GM21526 (cell line): ENCODE data around the gene GAREM1.
"Not testable (repeated sequence)": the region's sequence is repeated elsewhere in the genome, so short reads cannot be mapped to it uniquely, and the experiment has no call there.

Experiments
- ATAC-seq: cut with Tn5 transposase; IDR thresholded peaks from one replicate; pipeline ENCODE4 v1.9.1; 2021; ENCODE audit warnings: moderate library complexity; ENCODE audit not compliant: unreplicated experiment, low FRiP score

GAREM1 gene

DNA sequence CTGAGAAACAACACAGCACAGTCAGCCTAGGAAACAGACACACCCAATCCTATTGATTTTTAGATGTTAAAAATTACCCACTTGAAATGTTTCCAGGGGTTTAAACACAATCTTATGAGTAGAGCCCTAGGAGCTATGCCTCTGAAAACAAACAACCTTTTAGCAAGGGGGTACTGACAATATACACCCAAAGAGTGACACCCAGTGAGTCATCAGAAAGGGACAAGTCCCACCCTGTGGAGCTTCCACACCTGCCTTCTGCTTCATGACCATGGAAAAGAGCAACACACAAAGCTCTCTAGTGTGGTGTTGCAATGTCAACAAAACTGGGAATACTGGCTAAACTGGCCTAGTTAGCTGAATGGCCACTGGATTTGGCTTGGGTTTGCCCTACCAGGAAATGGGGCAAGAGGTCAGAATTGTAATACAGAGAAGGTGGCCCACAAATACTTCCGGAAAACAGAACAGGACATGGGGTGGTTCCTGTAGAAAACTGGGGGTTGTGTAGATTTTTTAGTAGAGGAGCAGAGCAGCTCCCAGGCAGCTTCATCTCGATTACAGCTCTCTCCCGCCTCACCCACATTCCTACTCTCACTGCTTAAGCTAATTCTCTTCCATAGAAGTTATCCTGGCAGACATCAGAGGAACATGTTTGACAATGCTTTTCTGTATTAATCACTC lies 98.2 kb downstream of the GAREM1 start:
- no peak for ATAC-seq

DNA sequence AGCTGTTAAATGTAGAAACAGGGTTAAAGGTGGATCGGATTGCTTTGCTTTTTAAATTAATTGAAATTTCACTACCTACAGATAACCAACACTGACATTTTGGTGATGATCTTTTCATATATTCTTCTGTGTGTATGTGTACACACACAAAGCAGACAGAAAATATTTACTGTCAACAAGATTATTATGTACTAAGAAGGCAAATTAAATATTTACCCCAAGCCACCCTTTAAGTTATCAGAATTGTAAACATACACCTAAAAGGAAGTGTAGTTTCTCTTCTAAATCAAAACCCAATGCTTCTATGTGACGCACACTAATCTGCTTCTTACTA lies 98.7 kb downstream of the GAREM1 start:
- ATAC-seq = no peak

DNA sequence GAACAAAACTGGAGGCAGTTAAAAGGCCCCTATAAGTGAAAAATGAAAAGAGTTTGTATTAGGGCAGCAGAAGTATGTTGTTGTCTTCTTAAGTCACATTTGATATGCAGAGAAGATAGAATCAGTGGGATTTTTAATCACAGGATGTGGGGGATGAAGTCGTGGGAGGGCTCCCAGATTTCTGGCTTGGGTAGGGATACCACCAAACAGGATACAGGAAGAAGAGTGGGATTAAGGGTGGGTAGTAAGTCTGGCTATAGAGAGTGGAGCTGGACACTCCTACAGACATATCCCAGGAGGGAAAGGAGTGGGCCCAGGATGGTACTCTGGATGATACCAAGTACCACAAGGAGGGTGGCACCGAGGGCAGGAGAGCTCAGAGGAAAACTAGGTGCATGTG lies 99.3 kb downstream of the GAREM1 start:
- ATAC-seq = no peak

DNA sequence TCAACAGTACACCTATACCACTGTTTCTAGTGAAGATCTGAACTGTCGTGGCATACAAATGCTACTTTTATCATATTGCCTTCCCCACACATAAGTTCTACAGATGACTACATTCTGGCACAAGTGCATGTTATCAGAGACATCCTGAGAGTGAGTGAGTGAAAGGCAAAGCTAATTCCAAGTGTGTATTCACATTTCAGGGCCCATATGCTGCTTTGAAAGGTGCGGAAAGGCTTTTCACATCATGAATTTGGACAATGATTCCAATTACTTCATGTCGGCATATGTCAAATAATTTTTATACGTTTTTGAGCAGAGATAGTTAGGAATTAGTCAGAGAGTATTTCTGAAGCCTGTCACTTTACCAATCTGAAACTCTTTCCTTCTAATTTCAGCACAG lies 101.7 kb downstream of the GAREM1 start:
- ATAC-seq = no peak

DNA sequence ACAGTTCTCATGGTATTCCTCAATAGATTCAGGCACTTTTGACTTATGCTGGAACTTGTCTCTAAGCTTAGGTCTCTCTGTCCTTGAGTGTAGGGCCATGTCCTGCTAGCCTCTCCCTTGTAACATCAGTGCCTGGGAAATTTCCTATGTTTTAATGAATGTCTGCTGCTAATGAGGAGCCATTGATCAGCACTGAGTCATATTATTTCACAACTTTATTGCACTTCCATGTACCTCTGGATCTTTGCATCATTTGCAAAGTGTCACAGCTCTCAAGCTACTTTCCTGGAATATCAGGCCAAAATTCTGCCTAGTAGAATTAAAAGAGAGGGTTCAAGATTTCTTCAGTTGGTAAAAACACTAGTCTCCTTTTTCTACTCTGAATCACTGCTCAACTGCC lies 102.5 kb downstream of the GAREM1 start:
- no peak for ATAC-seq

DNA sequence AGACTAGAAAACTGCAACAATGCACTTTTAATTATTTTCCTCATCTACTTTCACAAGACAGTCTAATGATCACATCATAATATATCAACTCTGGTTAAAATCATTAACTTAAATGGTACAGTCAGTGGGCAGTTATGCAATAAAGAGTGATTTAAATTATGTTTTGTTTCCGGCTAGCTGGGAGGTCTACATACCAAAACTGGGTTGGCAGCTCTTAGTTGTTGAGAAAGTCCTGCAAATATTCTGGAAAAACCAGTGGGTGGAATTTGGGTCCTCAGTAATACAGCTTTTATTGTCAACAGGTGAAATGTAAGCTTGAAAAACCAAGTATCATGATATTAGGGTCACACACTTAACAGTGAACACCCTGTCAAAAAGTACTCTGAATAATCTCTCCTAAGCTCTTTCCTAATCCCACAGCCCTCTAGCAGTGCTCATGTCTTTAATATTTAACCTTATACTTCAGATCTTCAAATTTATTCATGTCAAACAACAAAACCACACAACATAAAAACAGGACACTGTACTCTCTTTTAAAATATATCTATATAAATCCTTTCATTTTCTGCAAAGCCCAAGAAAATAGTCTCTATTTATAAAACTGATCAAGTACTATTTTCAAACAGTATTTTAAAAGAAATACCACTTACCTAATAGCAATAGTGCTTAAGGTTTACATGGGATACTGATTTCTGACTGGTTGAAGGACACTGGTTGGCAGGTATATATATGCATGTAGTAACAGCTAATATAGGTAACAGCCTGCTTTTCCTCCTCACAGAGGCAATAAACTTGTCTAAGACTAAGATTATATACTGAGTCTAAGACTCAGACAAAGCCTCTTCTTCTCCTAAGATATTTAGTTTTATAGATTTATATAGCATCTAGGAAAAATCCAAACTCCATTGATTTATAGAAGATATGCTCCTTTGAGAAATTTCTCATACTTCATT lies 103.8 kb downstream of the GAREM1 start:
- no peak for ATAC-seq

DNA sequence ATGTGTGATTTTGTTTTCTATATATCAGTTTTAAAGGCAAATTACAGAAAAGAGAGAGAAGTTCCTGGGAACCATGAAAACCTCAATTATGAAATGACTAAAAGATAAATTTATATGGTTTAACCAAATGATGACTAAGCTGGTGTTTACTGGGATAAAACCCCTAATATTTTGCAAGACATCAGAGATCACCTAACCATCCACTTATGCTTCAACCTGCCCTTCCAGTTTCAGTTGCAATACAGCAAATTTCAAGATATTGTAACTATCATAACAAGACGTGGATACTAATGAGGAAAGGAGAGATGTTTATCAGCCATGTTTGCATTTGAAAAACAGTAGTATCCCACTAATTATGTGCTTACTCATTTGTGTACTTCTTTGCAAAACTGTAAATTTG lies 108.2 kb downstream of the GAREM1 start:
- ATAC-seq = no peak

DNA sequence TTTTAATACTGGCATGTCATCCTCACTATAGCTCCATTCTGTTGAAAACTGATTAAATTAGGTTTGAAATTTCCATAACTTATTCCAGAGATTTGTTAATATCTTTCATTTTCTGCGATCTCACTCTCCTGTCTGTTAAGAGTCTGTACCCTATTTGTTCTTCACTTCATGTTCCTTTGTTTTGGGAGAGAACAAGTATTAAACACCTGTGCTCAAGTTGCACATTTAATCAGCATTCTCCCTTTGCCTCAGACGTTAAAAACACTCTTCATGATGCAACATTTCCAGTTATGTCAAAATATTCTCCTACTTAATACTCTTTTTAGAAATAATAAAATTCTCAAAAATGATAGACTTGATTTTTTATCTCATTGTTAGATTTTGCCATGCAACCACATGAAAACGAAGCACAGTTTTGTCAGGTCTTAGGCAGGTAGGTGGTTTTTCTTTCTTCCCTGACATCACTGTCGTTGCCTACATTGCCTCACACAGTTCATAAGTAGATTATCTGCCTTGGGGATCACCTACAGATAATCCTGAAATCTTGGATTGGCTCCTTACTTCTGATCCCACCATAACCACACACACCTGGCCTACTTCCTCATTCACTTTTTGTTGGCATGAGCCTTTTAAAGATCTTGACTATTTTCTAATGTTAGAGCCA lies 109.9 kb downstream of the GAREM1 start:
- no peak for ATAC-seq

DNA sequence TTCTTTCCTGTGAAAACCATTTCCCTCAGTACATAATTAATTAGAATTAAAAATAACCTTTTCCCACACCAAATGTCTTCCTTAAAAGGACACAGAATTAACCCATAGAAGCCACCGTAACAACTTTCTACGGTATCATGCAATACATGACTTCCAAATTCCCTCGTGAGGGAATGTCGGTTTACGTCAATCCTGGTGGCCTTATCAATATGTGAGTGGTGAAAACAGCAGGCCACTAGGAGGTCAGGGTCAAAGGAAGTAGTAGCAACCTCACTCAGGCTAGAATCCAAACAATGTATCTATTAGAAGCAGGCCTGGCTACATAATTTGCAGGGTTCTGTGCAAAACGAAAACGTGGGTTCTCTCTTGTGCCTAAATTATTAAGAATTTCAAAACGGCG lies 112.2 kb downstream of the GAREM1 start:
- no peak for ATAC-seq

DNA sequence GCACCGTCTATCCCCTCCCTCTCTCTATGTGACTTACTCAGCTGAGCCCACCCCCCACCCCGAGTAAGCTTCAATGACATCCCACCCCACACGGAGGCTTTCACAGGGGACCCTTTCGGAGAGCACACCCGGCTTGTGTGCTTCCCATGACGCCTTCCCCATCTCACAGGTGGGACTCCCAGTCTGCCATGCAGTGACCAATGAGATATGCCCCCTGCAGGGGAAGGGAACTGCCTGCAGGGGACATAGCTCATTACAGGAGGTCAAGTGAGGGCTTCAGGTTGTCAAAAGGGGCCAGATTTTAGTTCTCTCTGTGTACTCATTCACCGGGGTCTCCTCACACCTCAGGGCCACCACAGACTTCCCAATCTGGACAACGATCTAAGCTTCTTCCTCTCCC lies 112.6 kb downstream of the GAREM1 start:
- ATAC-seq = no peak

DNA sequence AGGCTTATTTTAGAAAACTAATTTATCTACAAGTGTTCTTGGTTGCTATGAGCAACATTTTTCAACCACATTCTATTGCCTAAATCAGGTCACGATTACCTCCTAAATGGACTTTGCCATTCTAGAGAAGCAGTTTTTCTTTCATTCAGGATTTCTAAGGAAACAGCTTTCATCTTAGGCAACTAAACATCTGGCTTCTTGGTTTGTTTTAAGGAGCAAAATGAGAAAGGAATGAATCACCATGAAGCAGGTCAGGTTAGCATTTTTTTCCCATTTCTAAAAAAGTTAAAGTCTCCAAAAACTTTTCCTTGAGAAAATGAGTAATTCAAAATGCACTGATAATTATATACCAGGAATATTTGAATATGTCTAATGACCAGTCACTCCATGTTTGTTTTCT lies 114.8 kb downstream of the GAREM1 start:
- ATAC-seq = no peak

DNA sequence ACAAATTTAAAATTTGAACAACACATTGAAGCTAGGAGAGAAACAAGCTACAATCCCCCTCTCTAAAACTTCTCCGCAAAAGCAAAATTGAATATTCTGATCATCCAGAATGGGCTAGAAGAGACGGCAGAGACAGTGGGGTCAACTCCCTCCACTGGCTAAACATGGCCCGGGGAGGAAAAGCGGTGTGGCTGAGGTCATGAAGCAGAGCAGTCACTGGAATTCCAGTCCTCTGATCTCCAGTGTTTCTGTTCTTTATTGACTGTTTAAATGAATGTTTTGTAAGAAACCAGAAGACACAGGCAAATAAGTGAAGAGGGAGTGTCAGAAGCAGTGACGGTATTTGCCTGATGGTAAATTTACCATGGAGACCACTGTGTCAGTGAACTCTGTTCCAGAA lies 116.2 kb downstream of the GAREM1 start:
- ATAC-seq = no peak

DNA sequence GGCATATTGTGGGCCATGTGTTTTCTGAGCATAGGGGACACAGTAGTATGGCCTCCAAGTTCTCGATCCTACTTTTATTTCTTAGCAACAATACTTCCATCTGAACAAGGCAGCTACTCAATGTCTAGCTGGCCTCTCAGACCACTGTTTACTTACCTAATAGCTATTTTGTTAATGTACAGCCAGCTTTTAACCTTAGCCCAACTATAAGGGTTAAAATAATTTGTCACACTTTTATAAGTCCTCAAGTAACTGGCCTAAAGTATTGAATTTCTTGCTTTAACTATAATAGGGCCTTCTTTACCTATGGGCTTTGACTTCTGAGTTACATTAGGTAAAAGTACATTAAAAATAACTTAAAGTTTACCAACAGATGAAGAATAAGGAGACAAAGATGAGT lies 117.4 kb downstream of the GAREM1 start:
- ATAC-seq = no peak

DNA sequence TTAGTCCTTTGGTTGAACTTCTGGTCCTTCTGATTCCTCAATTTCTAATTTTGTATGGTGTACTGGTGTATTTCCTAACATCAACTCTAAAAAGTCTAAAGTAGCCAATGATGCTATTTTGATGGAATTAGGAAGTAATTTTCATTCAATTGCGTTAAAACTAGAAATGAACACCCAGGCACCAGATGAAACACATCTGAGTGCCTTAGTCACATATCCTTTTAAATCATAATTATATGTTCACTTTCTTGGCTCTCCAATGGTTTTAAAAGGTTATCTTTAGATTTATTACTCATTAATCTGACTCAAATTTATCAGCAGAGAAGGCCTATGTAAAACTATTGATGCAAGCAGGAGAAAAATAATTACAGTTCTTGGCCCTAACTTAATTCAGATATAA lies 119.7 kb downstream of the GAREM1 start:
- no peak for ATAC-seq

DNA sequence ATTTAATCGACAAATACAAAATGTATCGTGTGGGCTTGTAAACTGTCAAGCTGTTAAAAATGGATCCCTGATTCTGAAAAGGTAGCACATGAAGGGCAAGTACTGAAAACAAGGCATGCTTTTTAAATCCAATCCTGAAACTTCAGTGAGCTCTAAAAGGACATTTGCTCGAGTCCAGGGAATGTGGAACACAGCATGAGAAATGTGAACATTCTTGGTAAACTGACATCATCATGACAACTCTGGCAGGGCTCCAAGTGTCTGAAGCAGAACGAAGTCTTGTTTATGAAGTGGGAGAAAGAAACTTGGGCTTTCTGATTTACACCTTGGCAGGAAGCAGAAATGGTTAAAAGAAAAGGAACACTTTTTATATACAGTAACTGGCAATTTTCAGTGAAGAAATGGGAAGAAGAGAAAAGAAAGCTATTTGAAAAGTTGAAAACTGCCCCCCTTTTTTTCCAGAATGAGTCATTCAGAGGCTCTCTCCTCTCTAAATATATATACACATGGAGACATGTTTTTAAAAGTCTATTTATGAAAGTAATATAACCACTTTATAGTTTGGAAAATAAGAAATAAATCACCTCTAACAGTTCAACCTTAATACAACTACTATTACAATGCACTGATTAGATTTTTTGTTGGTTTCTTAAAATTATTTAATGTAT lies 120.8 kb downstream of the GAREM1 start:
- no peak for ATAC-seq

DNA sequence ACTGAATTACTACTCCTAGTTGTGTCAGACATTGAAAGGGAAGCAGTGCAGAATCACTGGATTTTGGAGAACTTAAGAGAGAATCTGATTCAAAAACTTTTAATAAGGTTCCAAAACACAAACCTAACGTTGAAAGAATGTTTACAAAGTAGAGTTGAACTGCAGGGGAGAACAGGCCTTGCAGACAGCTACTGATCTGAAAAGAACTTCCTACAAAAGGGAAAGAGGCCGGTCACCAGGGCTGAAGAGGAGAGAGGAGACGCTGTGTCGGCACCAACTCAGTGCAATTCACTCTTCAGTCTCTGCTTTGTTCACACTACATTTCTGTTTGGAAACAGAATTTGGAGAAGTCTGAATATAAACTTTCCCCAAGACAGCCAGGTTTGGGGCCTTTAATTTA lies 124.0 kb downstream of the GAREM1 start:
- no peak for ATAC-seq

DNA sequence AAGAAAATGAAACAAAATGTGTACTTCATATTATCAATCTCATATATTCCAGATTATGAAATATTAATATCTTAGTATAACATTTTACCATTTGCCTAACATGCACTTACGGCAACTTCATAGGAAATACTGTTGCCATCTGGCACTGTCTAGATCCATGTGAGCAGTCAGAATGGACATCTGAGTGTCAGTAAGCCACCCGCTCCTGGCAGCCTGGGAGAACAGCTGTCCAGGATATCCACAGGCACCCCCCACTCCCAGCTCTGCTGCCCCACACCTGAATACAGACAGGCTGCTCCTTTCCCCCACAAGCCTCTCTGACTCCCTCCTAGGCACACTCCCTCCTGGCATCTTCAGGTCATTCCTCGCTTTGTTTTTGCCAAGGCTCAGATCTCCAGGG lies 127.0 kb downstream of the GAREM1 start:
- ATAC-seq = no peak

DNA sequence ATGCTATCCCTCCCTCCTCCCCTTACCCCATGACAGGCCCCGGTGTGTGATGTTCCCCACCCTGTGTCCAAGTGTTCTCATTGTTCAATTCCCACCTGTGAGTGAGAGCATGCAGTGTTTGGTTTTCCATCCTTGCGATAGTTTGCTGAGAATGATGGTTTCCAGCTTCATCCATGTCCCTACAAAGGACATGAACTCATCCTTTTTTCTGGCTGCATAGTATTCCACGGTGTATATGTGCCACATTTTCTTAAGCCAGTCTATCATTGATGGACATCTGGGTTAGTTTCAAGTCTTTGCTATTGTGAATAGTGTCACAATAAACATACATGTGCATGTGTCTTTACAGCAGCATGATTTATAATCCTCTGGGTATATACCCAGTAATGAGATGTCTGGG lies 129.6 kb downstream of the GAREM1 start:
- not testable (repeated sequence) for ATAC-seq

DNA sequence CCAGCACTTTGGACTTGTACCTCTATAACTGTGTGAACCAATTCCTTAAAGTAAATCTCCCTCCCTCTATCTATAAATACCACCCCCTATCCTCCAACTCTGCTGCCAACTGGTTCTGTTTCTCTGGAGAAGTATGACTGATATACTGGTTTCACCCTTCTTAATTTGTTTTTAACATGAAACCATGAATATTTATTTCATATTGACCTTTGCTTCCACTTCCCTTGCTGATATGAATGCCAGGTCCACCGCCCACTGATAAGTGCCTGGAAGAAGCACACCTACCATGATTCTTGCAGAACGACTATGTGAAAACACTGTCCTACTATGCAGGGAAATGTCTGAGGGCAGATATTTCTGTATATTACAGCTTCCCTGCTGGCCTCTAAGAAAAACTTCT lies 131.6 kb downstream of the GAREM1 start:
- no peak for ATAC-seq

DNA sequence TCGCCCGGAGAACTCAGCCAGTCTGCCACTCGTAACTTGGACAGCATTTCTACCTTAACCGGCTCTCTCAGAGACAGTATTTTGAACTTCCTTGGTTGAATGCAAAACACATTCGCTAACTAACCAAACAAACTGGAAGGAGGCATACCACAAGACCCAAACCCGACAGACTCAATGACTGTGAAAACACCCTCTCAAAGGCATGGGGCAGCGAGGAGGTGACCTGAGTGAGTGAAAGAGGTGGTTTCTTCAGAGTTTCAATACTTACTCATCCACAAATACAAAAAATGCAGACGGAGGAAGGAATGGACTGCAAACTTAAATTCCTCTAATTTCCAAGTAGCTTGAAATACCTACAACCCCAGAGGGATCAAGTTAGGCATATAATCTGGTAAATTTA lies 132.9 kb downstream of the GAREM1 start:
- no peak for ATAC-seq

DNA sequence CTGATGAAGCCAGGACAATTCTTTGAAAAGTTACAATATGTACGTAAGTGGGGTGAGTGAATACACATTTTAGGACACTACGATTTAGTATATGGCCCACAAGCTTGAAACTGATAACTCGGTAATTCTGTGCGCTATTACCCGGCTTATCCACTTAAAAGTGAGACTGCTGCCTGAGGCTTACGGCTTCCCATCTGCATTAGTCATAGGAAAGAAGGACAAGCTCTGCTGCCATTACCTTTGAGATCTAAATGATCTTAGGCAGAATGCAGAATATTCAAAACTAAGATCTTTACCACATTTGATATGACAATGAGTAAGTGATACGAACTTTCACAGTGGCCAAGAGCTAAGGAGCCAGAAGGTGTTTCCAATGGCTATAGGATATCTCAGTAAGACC lies 133.3 kb downstream of the GAREM1 start:
- ATAC-seq = no peak
